ENCODE data around the gene ARF5.

ARF5 gene

DNA sequence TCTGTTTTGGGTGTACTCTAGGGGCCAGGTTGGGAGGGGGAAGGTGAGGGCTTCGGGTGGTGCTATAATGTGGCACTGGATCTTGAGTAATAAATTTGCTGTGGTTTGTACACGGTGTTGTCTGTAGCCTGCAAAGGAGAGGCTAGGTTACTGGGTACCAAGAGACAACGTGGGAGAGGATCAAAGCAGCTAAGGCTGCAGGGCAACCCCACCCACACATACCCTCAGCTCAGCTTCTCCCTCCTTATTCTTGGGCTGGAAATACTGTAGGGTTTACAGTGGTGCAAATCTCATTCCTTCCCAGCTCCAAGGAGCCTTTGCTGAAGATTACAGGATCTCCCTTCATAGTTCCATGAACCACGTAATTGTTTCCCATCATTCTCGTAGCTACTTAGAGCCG, 3.4 kb downstream of the ARF5 start:
- Histone ChIP-seq H2BK5ac (ENCODE audit: low read length) (no peak overlapping the region), H3K4ac (ENCODE audit: low read length) (no peak overlapping the region), H3K23ac (ENCODE audit: low read depth, low read length, poor library complexity) (no peak overlapping the region), H4K8ac (ENCODE audit: low read depth, low read length) (no peak overlapping the region), H2BK15ac (ENCODE audit: low read length) (no peak overlapping the region), H3K36me3 (replicated peaks in 1 of 2; ENCODE audit: control insufficient read depth in 2 of 2, insufficient read depth in 2 of 2, low read length in 2 of 2) (peaks cover 16 to 30% of the 10 kb centered on the region in 2 donors), H3K79me1 (ENCODE audit: low read depth, low read length) (peaks cover 3% of the 10 kb centered on the region), H3K4me3 (ENCODE audit: low read length in 2 of 2) (no peak overlapping the region), H4K91ac (ENCODE audit: low read depth, low read length, poor library complexity) (no peak overlapping the region), H3K27ac (replicated peaks; ENCODE audit: low read length) (no peak overlapping the region), H2BK12ac (ENCODE audit: low read length) (no peak overlapping the region), H2BK120ac (ENCODE audit: low read depth, low read length) (no peak overlapping the region), H3K9me3 (replicated peaks in 1 of 2; ENCODE audit: control insufficient read depth in 2 of 2, insufficient read depth in 1 of 2, low read depth in 1 of 2, low read length in 2 of 2) (no peaks in the 10 kb centered on the region), H3K14ac (ENCODE audit: low read length) (no peak overlapping the region), H3K9ac (ENCODE audit: low read depth, low read length, poor library complexity) (no peak overlapping the region), H3K18ac (ENCODE audit: low read length) (no peak overlapping the region), H3K4me1 (ENCODE audit: control insufficient read depth in 2 of 2, insufficient read depth in 1 of 2, low read depth in 1 of 2, low read length in 2 of 2) (peaks cover 3 to 5% of the 10 kb centered on the region in 2 donors), H3K4me2 (ENCODE audit: insufficient read depth, low read length, poor library complexity, severe bottlenecking) (no peak overlapping the region), H2AK5ac (ENCODE audit: low read depth, low read length) (no peak overlapping the region), H2AFZ (ENCODE audit: low read length) (no peak overlapping the region), H3K27me3 (ENCODE audit: control insufficient read depth in 3 of 3, insufficient read depth in 3 of 3, low read depth in 1 of 3, low read length in 3 of 3) (peaks cover 0 to 4% (median 0%) of the 10 kb centered on the region in 3 experiments)
- WGBS, 2 donors (ENCODE audit: extremely low coverage in 2 of 2, insufficient read length in 2 of 2, insufficient replicate concordance in 1 of 2): no CpG with 5 or more reads among the region's 6 CpGs
- DNase-seq (ENCODE audit: low spot score): no peak

DNA sequence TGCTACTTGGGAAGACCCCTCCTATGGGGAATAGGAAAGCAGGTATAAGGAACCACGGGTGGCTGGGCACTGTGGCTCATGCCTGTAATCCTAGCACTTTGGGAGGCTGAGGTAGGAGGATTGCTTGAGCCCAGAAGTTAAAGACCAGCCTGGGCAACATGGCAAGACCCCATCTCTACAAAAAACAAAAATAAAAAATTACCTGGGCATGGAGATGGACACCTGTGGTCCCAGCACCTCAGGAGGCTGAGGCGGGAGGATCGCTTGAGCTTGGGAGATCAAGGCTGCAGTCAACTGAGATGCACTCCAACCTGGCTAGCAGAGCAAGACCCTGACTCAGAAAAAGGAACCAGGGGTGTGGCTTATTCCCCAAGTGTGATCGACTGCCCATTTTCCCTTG, 4.3 kb downstream of the ARF5 start:
- no peak overlapping the region for H4K8ac ChIP-seq (ENCODE audit: low read depth, low read length)
- no CpG with 5 or more reads among the region's 4 CpGs for WGBS, 2 donors (ENCODE audit: extremely low coverage in 2 of 2, insufficient read length in 2 of 2, insufficient replicate concordance in 1 of 2)
- H3K18ac ChIP-seq (ENCODE audit: low read length): no peak overlapping the region

DNA sequence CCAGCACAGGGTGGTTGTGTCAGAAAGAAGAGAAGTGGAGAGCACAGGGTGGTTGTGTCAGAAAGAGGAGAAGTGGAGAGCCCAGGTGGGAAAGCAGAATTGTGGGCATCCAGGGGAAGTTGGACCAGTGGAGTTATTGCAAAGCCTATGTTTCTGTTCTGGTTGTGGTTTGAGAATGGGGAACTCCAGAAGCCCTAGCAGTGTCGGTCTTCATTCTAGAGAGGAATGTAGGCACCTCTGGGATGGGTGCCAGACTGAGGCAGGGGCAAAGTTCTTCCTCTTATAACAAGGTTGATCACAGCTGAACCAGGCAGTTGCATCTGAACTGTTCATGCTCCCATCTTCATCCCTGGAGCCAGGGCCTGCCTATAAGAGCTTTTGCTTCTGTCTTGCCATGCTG, 6.3 kb downstream of the ARF5 start:
- Histone ChIP-seq H2AK5ac (ENCODE audit: low read depth, low read length) (no peak overlapping the region), H3K79me1 (ENCODE audit: low read depth, low read length) (peaks cover 3% of the 10 kb centered on the region), H2BK12ac (ENCODE audit: low read length) (no peak overlapping the region), H2BK15ac (ENCODE audit: low read length) (no peak overlapping the region), H3K4me3 (ENCODE audit: low read length in 2 of 2) (no peak overlapping the region), H3K23ac (ENCODE audit: low read depth, low read length, poor library complexity) (no peak overlapping the region), H3K9me3 (replicated peaks in 1 of 2; ENCODE audit: control insufficient read depth in 2 of 2, insufficient read depth in 1 of 2, low read depth in 1 of 2, low read length in 2 of 2) (no peaks in the 10 kb centered on the region), H3K27ac (replicated peaks; ENCODE audit: low read length) (no peak overlapping the region), H2AFZ (ENCODE audit: low read length) (no peak overlapping the region), H3K4me2 (ENCODE audit: insufficient read depth, low read length, poor library complexity, severe bottlenecking) (no peak overlapping the region), H3K4ac (ENCODE audit: low read length) (no peak overlapping the region), H3K18ac (ENCODE audit: low read length) (no peak overlapping the region), H3K9ac (ENCODE audit: low read depth, low read length, poor library complexity) (no peak overlapping the region), H4K91ac (ENCODE audit: low read depth, low read length, poor library complexity) (no peak overlapping the region), H4K8ac (ENCODE audit: low read depth, low read length) (no peak overlapping the region), H3K4me1 (ENCODE audit: control insufficient read depth in 2 of 2, insufficient read depth in 1 of 2, low read depth in 1 of 2, low read length in 2 of 2) (no peaks in the 10 kb centered on the region), H3K27me3 (ENCODE audit: control insufficient read depth in 3 of 3, insufficient read depth in 3 of 3, low read depth in 1 of 3, low read length in 3 of 3) (peaks cover 0 to 2% (median 2%) of the 10 kb centered on the region in 3 experiments), H2BK5ac (ENCODE audit: low read length) (no peak overlapping the region), H2BK120ac (ENCODE audit: low read depth, low read length) (no peak overlapping the region), H3K36me3 (replicated peaks in 1 of 2; ENCODE audit: control insufficient read depth in 2 of 2, insufficient read depth in 2 of 2, low read length in 2 of 2) (peaks cover 14 to 26% of the 10 kb centered on the region in 2 donors), H3K14ac (ENCODE audit: low read length) (no peak overlapping the region)
- no peak for DNase-seq (ENCODE audit: low spot score)
- WGBS, 2 donors (ENCODE audit: extremely low coverage in 2 of 2, insufficient read length in 2 of 2, insufficient replicate concordance in 1 of 2): no CpG with 5 or more reads among the region's 1 CpG

More for the DNA sequence above, 4.3 kb downstream of the ARF5 start:
- Histone ChIP-seq H2AFZ (ENCODE audit: low read length) (no peak overlapping the region), H3K4ac (ENCODE audit: low read length) (no peak overlapping the region), H2BK15ac (ENCODE audit: low read length) (no peak overlapping the region), H3K27me3 (ENCODE audit: control insufficient read depth in 3 of 3, insufficient read depth in 3 of 3, low read depth in 1 of 3, low read length in 3 of 3) (peaks cover 0 to 2% (median 0%) of the 10 kb centered on the region in 3 experiments), H3K79me1 (ENCODE audit: low read depth, low read length) (peaks cover 3% of the 10 kb centered on the region), H3K23ac (ENCODE audit: low read depth, low read length, poor library complexity) (no peak overlapping the region), H2BK5ac (ENCODE audit: low read length) (no peak overlapping the region), H3K27ac (replicated peaks; ENCODE audit: low read length) (no peak overlapping the region), H3K9ac (ENCODE audit: low read depth, low read length, poor library complexity) (no peak overlapping the region), H4K91ac (ENCODE audit: low read depth, low read length, poor library complexity) (no peak overlapping the region), H2AK5ac (ENCODE audit: low read depth, low read length) (no peak overlapping the region), H3K9me3 (replicated peaks in 1 of 2; ENCODE audit: control insufficient read depth in 2 of 2, insufficient read depth in 1 of 2, low read depth in 1 of 2, low read length in 2 of 2) (no peaks in the 10 kb centered on the region), H2BK12ac (ENCODE audit: low read length) (no peak overlapping the region), H3K4me3 (ENCODE audit: low read length in 2 of 2) (no peak overlapping the region), H3K14ac (ENCODE audit: low read length) (no peak overlapping the region), H3K4me1 (ENCODE audit: control insufficient read depth in 2 of 2, insufficient read depth in 1 of 2, low read depth in 1 of 2, low read length in 2 of 2) (peaks cover 3 to 5% of the 10 kb centered on the region in 2 donors), H2BK120ac (ENCODE audit: low read depth, low read length) (no peak overlapping the region), H3K36me3 (replicated peaks in 1 of 2; ENCODE audit: control insufficient read depth in 2 of 2, insufficient read depth in 2 of 2, low read length in 2 of 2) (peaks cover 16 to 30% of the 10 kb centered on the region in 2 donors), H3K4me2 (ENCODE audit: insufficient read depth, low read length, poor library complexity, severe bottlenecking) (no peak overlapping the region)
- no peak for DNase-seq (ENCODE audit: low spot score)

DNA sequence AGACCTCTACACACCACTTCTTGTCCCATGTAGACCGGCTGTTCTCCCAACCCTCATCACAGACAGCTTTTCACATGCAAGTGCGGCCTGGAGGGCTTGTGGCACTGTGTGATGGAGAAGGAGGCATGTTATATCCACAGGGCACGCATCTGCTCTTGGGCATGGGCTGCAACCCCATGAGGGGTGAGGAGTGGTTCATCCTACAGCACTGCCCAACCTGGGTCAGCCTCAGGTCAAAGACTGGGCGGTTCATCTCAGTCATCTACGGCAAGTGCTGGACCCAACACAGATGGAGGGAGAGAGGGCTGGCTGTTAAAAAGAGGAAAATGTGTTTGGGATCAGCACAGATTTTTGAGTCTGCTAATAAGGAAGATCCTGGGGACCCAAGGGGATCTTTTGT, 7.5 kb downstream of the ARF5 start:
- WGBS, 2 donors (ENCODE audit: extremely low coverage in 2 of 2, insufficient read length in 2 of 2, insufficient replicate concordance in 1 of 2): no CpG with 5 or more reads among the region's 5 CpGs
- Histone ChIP-seq H2AFZ (ENCODE audit: low read length) (no peak overlapping the region), H2BK12ac (ENCODE audit: low read length) (peak overlapping the region; percentile 16), H3K27ac (replicated peaks; ENCODE audit: low read length) (no peak overlapping the region), H2BK15ac (ENCODE audit: low read length) (no peak overlapping the region), H3K79me1 (ENCODE audit: low read depth, low read length) (peaks cover 1% of the 10 kb centered on the region), H4K8ac (ENCODE audit: low read depth, low read length) (peak overlapping the region; percentile 43), H3K27me3 (ENCODE audit: control insufficient read depth in 3 of 3, insufficient read depth in 3 of 3, low read depth in 1 of 3, low read length in 3 of 3) (peaks cover 0 to 2% (median 2%) of the 10 kb centered on the region in 3 experiments), H3K9me3 (replicated peaks in 1 of 2; ENCODE audit: control insufficient read depth in 2 of 2, insufficient read depth in 1 of 2, low read depth in 1 of 2, low read length in 2 of 2) (no peaks in the 10 kb centered on the region), H2AK5ac (ENCODE audit: low read depth, low read length) (peak overlapping the region; percentile 14), H2BK120ac (ENCODE audit: low read depth, low read length) (no peak overlapping the region), H3K18ac (ENCODE audit: low read length) (peak overlapping the region; percentile 24), H3K36me3 (replicated peaks in 1 of 2; ENCODE audit: control insufficient read depth in 2 of 2, insufficient read depth in 2 of 2, low read length in 2 of 2) (peaks cover 9 to 16% of the 10 kb centered on the region in 2 donors), H3K14ac (ENCODE audit: low read length) (no peak overlapping the region), H3K4me3 (ENCODE audit: low read length in 2 of 2) (no peak overlapping the region), H3K4me2 (ENCODE audit: insufficient read depth, low read length, poor library complexity, severe bottlenecking) (no peak overlapping the region), H3K4me1 (ENCODE audit: control insufficient read depth in 2 of 2, insufficient read depth in 1 of 2, low read depth in 1 of 2, low read length in 2 of 2) (peaks cover 0 to 1% of the 10 kb centered on the region in 2 donors), H3K9ac (ENCODE audit: low read depth, low read length, poor library complexity) (no peak overlapping the region), H2BK5ac (ENCODE audit: low read length) (no peak overlapping the region), H3K23ac (ENCODE audit: low read depth, low read length, poor library complexity) (peak overlapping the region; percentile 22), H3K4ac (ENCODE audit: low read length) (no peak overlapping the region), H4K91ac (ENCODE audit: low read depth, low read length, poor library complexity) (no peak overlapping the region)
- no peak for DNase-seq (ENCODE audit: low spot score)
